Measurements from ENCODE around the gene ST3GAL5.
"Not testable (repeated sequence)": the region's sequence is repeated elsewhere in the genome, so short reads cannot be mapped to it uniquely, and the experiment has no call there.

ST3GAL5 gene

DNA sequence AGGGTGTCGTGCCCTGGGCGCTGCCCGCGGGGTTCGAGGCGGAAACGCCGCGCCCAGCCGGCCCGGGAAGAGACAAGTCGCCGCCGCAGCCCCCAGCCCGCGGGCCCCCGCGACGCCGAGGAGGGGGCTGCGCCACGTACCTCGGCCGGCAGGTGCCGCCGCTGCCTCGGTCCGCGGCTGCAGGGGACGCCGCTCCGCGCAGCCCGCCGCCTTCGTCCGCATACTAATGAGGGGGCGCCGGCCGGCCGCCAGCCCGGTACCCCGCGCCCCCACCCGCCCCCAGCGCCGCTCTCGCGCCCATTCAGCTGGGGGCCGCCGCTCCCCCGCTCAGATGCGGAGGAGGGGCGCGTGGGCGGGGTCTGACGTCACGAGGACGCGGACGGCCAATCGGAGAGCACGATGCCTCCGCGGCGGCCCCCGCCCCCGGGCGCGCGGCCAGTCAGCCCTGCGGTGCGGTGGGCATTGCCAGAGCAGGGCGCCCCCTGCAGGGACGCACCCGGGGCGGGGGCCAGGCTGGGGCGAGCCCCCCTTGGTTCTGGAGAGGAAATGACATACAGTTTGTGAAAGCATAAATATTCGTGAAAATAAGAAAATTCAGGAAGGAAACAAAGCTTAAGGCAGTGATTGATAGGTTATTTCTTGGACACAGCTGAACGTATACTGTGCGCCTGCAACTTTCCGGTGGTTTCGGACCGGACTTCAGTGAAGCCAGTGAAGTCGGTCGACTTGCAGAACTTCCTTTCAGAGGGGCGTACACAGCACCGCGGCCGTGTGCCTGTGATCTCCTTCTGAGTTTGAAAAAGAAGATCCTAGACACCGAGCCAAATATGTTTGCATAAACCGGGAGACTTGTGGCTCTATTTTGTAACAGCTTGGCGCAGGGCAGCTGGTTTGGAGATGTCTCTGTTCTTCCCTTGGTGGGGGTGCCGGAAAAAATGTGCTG lies at the start of gene ST3GAL5:
TSS of gene ST3GAL5 (minus strand) at position 307 of the 943 bp plus-strand sequence. CDS start at position 222, 85 bp downstream.
- H3K36me3 ChIP-seq (ENCODE audit: control insufficient read depth in 1 of 2, insufficient read depth in 2 of 2, low read length in 2 of 2), result no peaks in the 10 kb centered on the region
- H3K4me1 ChIP-seq (ENCODE audit: control insufficient read depth in 1 of 2, insufficient read depth in 2 of 2, low read length in 2 of 2), result peaks cover 0 to 24% of the 10 kb centered on the region in 2 donors
- H3K9me3 ChIP-seq (ENCODE audit: control insufficient read depth in 1 of 2, low read length in 2 of 2), result no peaks in the 10 kb centered on the region

GRCh38 chr2:85938456-85938855 lies 49.7 kb upstream of the ST3GAL5 start:
- Histone ChIP-seq H3K27ac (ENCODE audit: low read length) (no peak overlapping the region), H3K27me3 (ENCODE audit: low read depth, low read length) (no peaks in the 10 kb centered on the region), H3K36me3 (ENCODE audit: control insufficient read depth in 1 of 2, insufficient read depth in 2 of 2, low read length in 2 of 2) (no peaks in the 10 kb centered on the region), H3K4me1 (ENCODE audit: control insufficient read depth in 1 of 2, insufficient read depth in 2 of 2, low read length in 2 of 2) (no peaks in the 10 kb centered on the region), H3K9me3 (ENCODE audit: control insufficient read depth in 1 of 2, low read length in 2 of 2) (no peaks in the 10 kb centered on the region), H3K4me3 (ENCODE audit: low read depth in 1 of 2, low read length in 2 of 2) (no peak overlapping the region)

More for the DNA sequence above, at the start of gene ST3GAL5:
- Histone ChIP-seq H3K27me3 (ENCODE audit: low read depth, low read length) (no peaks in the 10 kb centered on the region), H3K27ac (ENCODE audit: low read length) (peak within 1 kb of the TSS; percentile 73), H3K4me3 (ENCODE audit: low read depth in 1 of 2, low read length in 2 of 2) (peak within 1 kb of the TSS; percentile 81 to 95)

DNA sequence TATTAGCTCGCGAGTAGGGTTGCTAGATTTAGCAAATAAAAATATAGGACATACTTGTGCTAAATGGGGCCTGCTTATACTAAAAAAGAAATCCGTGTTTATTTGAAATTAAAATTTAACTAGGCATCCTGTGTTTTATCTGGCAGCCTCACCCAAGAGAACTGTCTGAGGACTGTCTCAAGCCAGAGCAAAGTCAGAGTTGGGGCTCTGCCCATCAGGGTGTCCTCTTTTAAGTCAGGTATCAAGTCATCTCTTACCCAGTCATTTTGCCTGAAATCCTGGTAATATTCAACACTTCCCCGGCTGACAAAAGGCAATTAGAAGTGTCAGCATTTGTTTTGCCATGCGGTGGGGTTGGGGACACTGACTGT lies 48.3 kb upstream of the ST3GAL5 start:
- Histone ChIP-seq H3K4me1 (ENCODE audit: control insufficient read depth in 1 of 2, insufficient read depth in 2 of 2, low read length in 2 of 2) (no peaks in the 10 kb centered on the region), H3K27ac (ENCODE audit: low read length) (no peak overlapping the region)

GRCh38 chr2:85936421-85937068 lies 47.8 kb upstream of the ST3GAL5 start:
- no peaks in the 10 kb centered on the region for H3K9me3 ChIP-seq (ENCODE audit: control insufficient read depth in 1 of 2, low read length in 2 of 2)
- no peaks in the 10 kb centered on the region for H3K36me3 ChIP-seq (ENCODE audit: control insufficient read depth in 1 of 2, insufficient read depth in 2 of 2, low read length in 2 of 2)
- H3K27me3 ChIP-seq (ENCODE audit: low read depth, low read length), result no peaks in the 10 kb centered on the region
- H3K27ac ChIP-seq (ENCODE audit: low read length), result no peak overlapping the region
- H3K4me3 ChIP-seq (ENCODE audit: low read depth in 1 of 2, low read length in 2 of 2), result no peak overlapping the region
- H3K4me1 ChIP-seq (ENCODE audit: control insufficient read depth in 1 of 2, insufficient read depth in 2 of 2, low read length in 2 of 2), result no peaks in the 10 kb centered on the region

More for the DNA sequence above, 48.3 kb upstream of the ST3GAL5 start:
- Histone ChIP-seq H3K9me3 (ENCODE audit: control insufficient read depth in 1 of 2, low read length in 2 of 2) (no peaks in the 10 kb centered on the region), H3K36me3 (ENCODE audit: control insufficient read depth in 1 of 2, insufficient read depth in 2 of 2, low read length in 2 of 2) (no peaks in the 10 kb centered on the region), H3K27me3 (ENCODE audit: low read depth, low read length) (no peaks in the 10 kb centered on the region), H3K4me3 (ENCODE audit: low read depth in 1 of 2, low read length in 2 of 2) (no peak overlapping the region)

DNA sequence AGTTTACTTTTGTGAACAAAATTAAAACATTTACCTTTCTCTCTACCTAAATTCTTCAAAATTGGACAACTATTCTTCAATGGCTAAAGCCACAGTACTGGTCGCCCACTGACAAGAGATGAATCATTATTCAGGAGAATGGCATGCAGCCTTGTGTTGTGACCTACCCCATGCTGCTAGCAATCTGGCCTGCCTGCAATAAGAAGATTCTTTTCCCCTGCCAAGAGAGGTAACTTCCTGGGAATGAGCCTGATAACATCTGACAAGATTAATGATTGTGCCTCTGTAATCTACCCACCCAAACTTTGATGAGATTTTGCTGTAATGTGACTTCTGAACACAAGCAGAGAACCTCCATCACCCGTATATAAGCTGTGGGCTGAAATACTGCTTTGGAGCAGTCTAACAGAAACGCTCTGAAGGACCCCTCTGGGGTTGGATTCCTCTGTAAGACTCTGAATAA lies 47.0 kb upstream of the ST3GAL5 start:
- H3K27ac ChIP-seq (ENCODE audit: low read length), result no peak overlapping the region
- H3K9me3 ChIP-seq (ENCODE audit: control insufficient read depth in 1 of 2, low read length in 2 of 2), result no peaks in the 10 kb centered on the region
- no peaks in the 10 kb centered on the region for H3K36me3 ChIP-seq (ENCODE audit: control insufficient read depth in 1 of 2, insufficient read depth in 2 of 2, low read length in 2 of 2)
- H3K4me1 ChIP-seq (ENCODE audit: control insufficient read depth in 1 of 2, insufficient read depth in 2 of 2, low read length in 2 of 2), result no peaks in the 10 kb centered on the region
- H3K4me3 ChIP-seq (ENCODE audit: low read depth in 1 of 2, low read length in 2 of 2), result no peak overlapping the region
- no peaks in the 10 kb centered on the region for H3K27me3 ChIP-seq (ENCODE audit: low read depth, low read length)

- Histone ChIP-seq H3K27me3 (ENCODE audit: low read depth, low read length) (no peaks in the 10 kb centered on the region), H3K4me3 (ENCODE audit: low read depth in 1 of 2, low read length in 2 of 2) (no peak overlapping the region), H3K4me1 (ENCODE audit: control insufficient read depth in 1 of 2, insufficient read depth in 2 of 2, low read length in 2 of 2) (no peaks in the 10 kb centered on the region), H3K36me3 (ENCODE audit: control insufficient read depth in 1 of 2, insufficient read depth in 2 of 2, low read length in 2 of 2) (no peaks in the 10 kb centered on the region), H3K9me3 (ENCODE audit: control insufficient read depth in 1 of 2, low read length in 2 of 2) (no peaks in the 10 kb centered on the region), H3K27ac (ENCODE audit: low read length) (no peak overlapping the region)
Measured at GRCh38 chr2:85935170-85935745, 46.5 kb upstream of the ST3GAL5 start.

DNA sequence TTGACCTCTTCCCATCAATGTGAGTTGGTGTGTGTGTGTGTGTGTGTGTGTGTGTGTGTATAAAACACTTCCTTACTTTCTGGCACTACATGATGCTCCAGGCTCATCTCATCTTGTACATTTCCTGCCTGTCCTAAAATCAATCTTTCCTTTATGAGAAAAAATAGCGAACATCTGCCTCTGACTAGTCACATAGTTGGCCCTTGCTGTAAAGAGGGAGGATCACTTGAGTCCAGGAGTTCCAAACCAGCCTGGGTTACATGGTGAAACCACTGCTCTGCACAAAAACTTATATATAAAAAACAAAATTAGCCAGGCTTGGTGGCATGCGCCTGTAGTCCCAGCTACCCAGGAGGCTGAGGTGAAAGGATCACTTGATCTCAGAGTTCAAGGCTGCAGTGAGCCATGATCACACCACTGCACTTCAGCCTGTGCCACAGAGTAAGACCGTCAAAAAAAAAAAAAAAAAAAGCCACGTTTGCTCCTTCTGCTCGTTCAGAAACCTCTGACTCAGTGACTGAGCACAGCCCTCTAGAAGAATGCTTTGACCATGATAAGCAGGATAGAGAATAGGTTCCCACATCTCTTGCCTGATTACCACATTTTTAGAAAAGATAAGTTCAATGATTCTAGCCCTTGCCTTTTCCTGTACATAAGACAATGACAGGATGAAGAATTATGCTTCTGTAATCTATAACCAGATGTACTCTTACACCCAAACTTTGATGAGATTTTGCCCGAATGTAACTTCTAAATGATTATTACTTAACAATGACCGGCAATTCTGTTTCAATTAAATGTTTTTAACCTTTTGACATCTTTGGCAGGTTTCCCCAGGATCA lies 45.2 kb upstream of the ST3GAL5 start:
- Histone ChIP-seq H3K27ac (ENCODE audit: low read length) (no peak overlapping the region), H3K36me3 (ENCODE audit: control insufficient read depth in 1 of 2, insufficient read depth in 2 of 2, low read length in 2 of 2) (no peaks in the 10 kb centered on the region), H3K4me3 (ENCODE audit: low read depth in 1 of 2, low read length in 2 of 2) (no peak overlapping the region), H3K27me3 (ENCODE audit: low read depth, low read length) (no peaks in the 10 kb centered on the region), H3K9me3 (ENCODE audit: control insufficient read depth in 1 of 2, low read length in 2 of 2) (no peaks in the 10 kb centered on the region), H3K4me1 (ENCODE audit: control insufficient read depth in 1 of 2, insufficient read depth in 2 of 2, low read length in 2 of 2) (no peaks in the 10 kb centered on the region)

DNA sequence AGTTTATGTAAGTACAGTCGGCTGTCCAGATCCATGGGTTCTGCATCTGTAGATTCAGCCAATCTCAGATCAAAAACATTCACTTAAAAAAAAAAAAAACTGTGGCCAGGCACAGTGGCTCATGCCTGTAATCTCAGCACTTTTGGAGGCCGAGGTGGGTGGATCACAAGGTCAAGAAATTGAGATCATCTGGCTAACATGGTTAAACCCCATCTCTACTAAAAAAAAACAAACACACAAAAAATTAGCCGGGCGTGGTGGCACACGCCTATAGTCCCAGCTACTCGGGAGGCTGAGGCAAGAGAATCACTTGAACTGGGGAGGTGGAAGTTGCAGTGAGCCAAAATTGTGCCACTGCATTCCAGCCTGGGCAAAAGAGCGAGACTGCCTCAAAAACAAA lies 42.4 kb upstream of the ST3GAL5 start:
- not testable (repeated sequence) for H3K27ac ChIP-seq (ENCODE audit: low read length); H3K36me3 ChIP-seq (ENCODE audit: control insufficient read depth in 1 of 2, insufficient read depth in 2 of 2, low read length in 2 of 2)

DNA sequence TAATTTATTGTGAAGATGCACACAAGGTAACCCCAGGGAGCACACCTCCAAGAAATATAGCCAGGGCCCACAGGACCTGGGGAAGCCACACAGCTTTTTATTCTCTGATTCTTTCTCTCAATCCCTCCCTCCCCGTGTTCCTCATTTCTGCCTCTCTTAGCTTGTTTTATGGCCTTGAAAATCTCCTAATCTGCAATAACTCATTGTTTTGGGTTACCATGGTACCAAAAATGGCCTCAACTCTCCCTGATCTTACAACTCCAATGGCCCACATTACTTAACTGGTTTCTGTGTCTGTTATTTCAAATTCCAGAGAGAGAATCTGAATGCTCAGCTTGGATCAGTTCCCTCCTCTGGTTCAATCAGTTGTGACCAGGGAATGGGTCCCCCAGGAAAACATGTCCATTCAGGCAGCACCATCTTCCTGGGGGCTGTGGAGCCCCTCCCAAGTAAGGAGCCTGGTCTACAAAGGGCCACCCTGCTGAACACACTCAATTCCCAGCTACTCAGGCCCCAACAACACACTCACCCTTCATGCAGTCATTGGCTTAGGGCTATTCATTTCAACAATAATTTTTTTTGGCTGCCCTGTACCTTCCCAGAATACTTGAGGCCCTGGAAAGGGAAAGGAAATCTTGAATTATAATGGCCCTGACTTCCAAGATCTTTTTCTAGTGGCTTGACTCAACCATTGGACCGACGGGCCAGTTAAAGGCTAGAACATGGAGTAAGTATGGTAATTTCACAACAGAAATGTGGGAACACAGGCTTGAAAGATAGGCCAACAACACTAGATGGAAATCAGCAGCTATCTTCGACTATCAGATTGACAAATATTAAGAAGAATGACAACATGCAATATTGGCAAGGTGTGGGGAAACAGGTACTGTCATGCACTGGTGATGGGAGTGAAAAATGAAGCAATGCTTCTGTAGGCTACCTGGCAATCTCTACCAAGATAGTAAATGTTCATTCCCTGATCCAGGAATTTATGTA lies 41.6 kb upstream of the ST3GAL5 start:
- Histone ChIP-seq H3K27ac (ENCODE audit: low read length) (no peak overlapping the region), H3K4me3 (ENCODE audit: low read depth in 1 of 2, low read length in 2 of 2) (no peak overlapping the region), H3K27me3 (ENCODE audit: low read depth, low read length) (no peaks in the 10 kb centered on the region), H3K9me3 (ENCODE audit: control insufficient read depth in 1 of 2, low read length in 2 of 2) (no peaks in the 10 kb centered on the region), H3K36me3 (ENCODE audit: control insufficient read depth in 1 of 2, insufficient read depth in 2 of 2, low read length in 2 of 2) (no peaks in the 10 kb centered on the region), H3K4me1 (ENCODE audit: control insufficient read depth in 1 of 2, insufficient read depth in 2 of 2, low read length in 2 of 2) (peaks cover 0 to under 1% of the 10 kb centered on the region in 2 donors)

More for the DNA sequence above, 42.4 kb upstream of the ST3GAL5 start:
- H3K4me1 ChIP-seq (ENCODE audit: control insufficient read depth in 1 of 2, insufficient read depth in 2 of 2, low read length in 2 of 2); H3K4me3 ChIP-seq (ENCODE audit: low read depth in 1 of 2, low read length in 2 of 2); H3K9me3 ChIP-seq (ENCODE audit: control insufficient read depth in 1 of 2, low read length in 2 of 2); H3K27me3 ChIP-seq (ENCODE audit: low read depth, low read length): not testable (repeated sequence)
